SK-N-SH (cell line): ENCODE results near the gene PIH1D2.

Experiments used
- CHD2 ChIP-seq: fragments of 150-350 bp; IDR thresholded peaks from 2 replicates; pipeline ENCODE4 v1.6.1; 2018; ENCODE audit warnings: low read length; ENCODE audit not compliant: partially characterized antibody
- CTCF ChIP-seq: fragments of 200-600 bp; sonication (generic); IDR thresholded peaks from 2 replicates; pipeline ENCODE4 v1.6.1; 2017; ENCODE audit warnings: antibody characterized with exemption, mild to moderate bottlenecking, moderate library complexity
- MEF2A ChIP-seq: IDR thresholded peaks from 2 replicates; pipeline ENCODE4 v1.4.0; 2012; ENCODE audit warnings: low read depth, borderline replicate concordance
- POLR2AphosphoS5 ChIP-seq: IDR thresholded peaks from 2 replicates; pipeline ENCODE4 v1.6.1; 2012; ENCODE audit warnings: low read depth, low read length
- RAD21 ChIP-seq: IDR thresholded peaks from 2 replicates; pipeline ENCODE4 v1.6.1; 2012; ENCODE audit warnings: mild to moderate bottlenecking, low read length
- REST ChIP-seq: IDR thresholded peaks from 2 replicates; pipeline ENCODE4 v1.6.1; 2012; ENCODE audit warnings: mild to moderate bottlenecking, low read depth, low read length, moderate library complexity
- TCF12 ChIP-seq: IDR thresholded peaks from 2 replicates; pipeline ENCODE4 v1.4.0; 2012

- no peak for TF ChIP-seq CTCF
- TF ChIP-seq CHD2 = no peak
- no peak for TF ChIP-seq MEF2A
- TF ChIP-seq REST = no peak
- TF ChIP-seq POLR2AphosphoS5 = no peak
- no peak for TF ChIP-seq TCF12
- no peak for TF ChIP-seq RAD21
Measured at GRCh38 chr11:112082729-112083128, 8.9 kb upstream of the PIH1D2 start.
